ENCODE measurements around the gene CHAT. TPM values are rescaled to one million over a fixed set of nuclear protein-coding genes. Genes with fewer than 3 reads are reported as not detected.

CHAT gene
- total RNA-seq, 1 donor from 2014 or later = not detected

GRCh38 chr10:49664842-49665355 is 51.1 kb downstream of the CHAT start:
- Histone ChIP-seq H3K9me3 (replicated peaks) (peaks cover 6% of the 10 kb centered on the region), H3K27me3 (ENCODE audit: low read depth) (peaks cover 65% of the 10 kb centered on the region), H3K27ac (replicated peaks) (no peak overlapping the region), H3K4me1 (no peaks in the 10 kb centered on the region), H3K4me3 (no peak overlapping the region), H3K36me3 (no peaks in the 10 kb centered on the region)
- no peak for DNase-seq
- TF ChIP-seq CTCF (IDR thresholded peaks at IDR 0.05; ENCODE audit: borderline replicate concordance) = no peak
- intact Hi-C loops (cut with micrococcal nuclease) = no loop called here

GRCh38 chr10:49666054-49666615 is 52.3 kb downstream of the CHAT start:
- Histone ChIP-seq H3K27ac (replicated peaks) (no peak overlapping the region), H3K4me1 (no peaks in the 10 kb centered on the region), H3K27me3 (ENCODE audit: low read depth) (peaks cover 78% of the 10 kb centered on the region), H3K4me3 (no peak overlapping the region), H3K36me3 (no peaks in the 10 kb centered on the region), H3K9me3 (replicated peaks) (peaks cover 5% of the 10 kb centered on the region)
- no peak for DNase-seq
- intact Hi-C loops (cut with micrococcal nuclease) = no loop called here
- no peak for TF ChIP-seq CTCF (IDR thresholded peaks at IDR 0.05; ENCODE audit: borderline replicate concordance)

- peaks cover 82% of the 10 kb centered on the region for H3K27me3 ChIP-seq (ENCODE audit: low read depth)
- H3K27ac ChIP-seq (replicated peaks) = no peak overlapping the region
- intact Hi-C loops (cut with micrococcal nuclease) = no loop called here
- no peaks in the 10 kb centered on the region for H3K4me1 ChIP-seq
- no peak for TF ChIP-seq CTCF (IDR thresholded peaks at IDR 0.05; ENCODE audit: borderline replicate concordance)
- no peaks in the 10 kb centered on the region for H3K36me3 ChIP-seq
- DNase-seq = no peak
- no peak overlapping the region for H3K4me3 ChIP-seq
- peaks cover 9% of the 10 kb centered on the region for H3K9me3 ChIP-seq (replicated peaks)
Observed at GRCh38 chr10:49666685-49667084, 52.8 kb downstream of the CHAT start.

GRCh38 chr10:49667991-49668390 is 54.2 kb downstream of the CHAT start:
- intact Hi-C loops (cut with micrococcal nuclease) = no loop called here
- no peaks in the 10 kb centered on the region for H3K4me1 ChIP-seq

GRCh38 chr10:49668684-49669083 is 54.8 kb downstream of the CHAT start:
- no peak overlapping the region for H3K4me3 ChIP-seq
- intact Hi-C loops (cut with micrococcal nuclease) = no loop called here
- H3K27ac ChIP-seq (replicated peaks) = no peak overlapping the region
- peaks cover 9% of the 10 kb centered on the region for H3K9me3 ChIP-seq (replicated peaks)
- TF ChIP-seq CTCF (IDR thresholded peaks at IDR 0.05; ENCODE audit: borderline replicate concordance) = no peak
- H3K4me1 ChIP-seq = no peaks in the 10 kb centered on the region
- H3K27me3 ChIP-seq (ENCODE audit: low read depth) = peaks cover 85% of the 10 kb centered on the region
- no peak for DNase-seq
- no peaks in the 10 kb centered on the region for H3K36me3 ChIP-seq

More at GRCh38 chr10:49667991-49668390, 54.2 kb downstream of the CHAT start:
- DNase-seq = no peak
- Histone ChIP-seq H3K4me3 (no peak overlapping the region), H3K27ac (replicated peaks) (no peak overlapping the region), H3K9me3 (replicated peaks) (peaks cover 9% of the 10 kb centered on the region), H3K36me3 (no peaks in the 10 kb centered on the region), H3K27me3 (ENCODE audit: low read depth) (peaks cover 86% of the 10 kb centered on the region)
- no peak for TF ChIP-seq CTCF (IDR thresholded peaks at IDR 0.05; ENCODE audit: borderline replicate concordance)

All from left ventricle myocardium inferior (tissue), 1 donor.